H9 (cell line): ENCODE results near the gene CD244. TPM values are rescaled to one million over a fixed set of nuclear protein-coding genes. Genes with fewer than 3 reads are reported as not detected.

Experiments
- DNase-seq: peaks from one replicate; pipeline ENCODE4 v3.0.0-alpha.2; 2017
- H2AFZ ChIP-seq: one replicate; pipeline ENCODE4 v1.6.1; 2013; ENCODE audit warnings: mild to moderate bottlenecking, low read length, control low read depth, moderate library complexity
- H2AK5ac ChIP-seq: 2 replicates; pipeline ENCODE4 v1.6.1; 2013; ENCODE audit warnings: low read length, control low read depth, mixed read lengths; ENCODE audit not compliant: insufficient read length
- H2BK120ac ChIP-seq: one replicate; pipeline ENCODE4 v1.6.1; 2013; ENCODE audit warnings: low read depth, mild to moderate bottlenecking, low read length, control low read depth, inconsistent platforms; ENCODE audit not compliant: poor library complexity, severe bottlenecking
- H2BK12ac ChIP-seq: 2 replicates; pipeline ENCODE4 v1.6.1; 2013; ENCODE audit warnings: low read length, control low read depth, mixed read lengths, low read depth; ENCODE audit not compliant: insufficient read length
- H2BK15ac ChIP-seq: 2 replicates; pipeline ENCODE4 v1.6.1; 2013; ENCODE audit warnings: low read depth, low read length, control low read depth
- H2BK20ac ChIP-seq: one replicate; pipeline ENCODE4 v1.6.1; 2013; ENCODE audit warnings: low read depth, mild to moderate bottlenecking, low read length, control low read depth, inconsistent platforms; ENCODE audit not compliant: poor library complexity, severe bottlenecking
- H2BK5ac ChIP-seq: 2 replicates; pipeline ENCODE4 v1.6.1; 2013; ENCODE audit warnings: low read length, control low read depth, mixed read lengths; ENCODE audit not compliant: insufficient read length
- H3K14ac ChIP-seq: 2 replicates; pipeline ENCODE4 v1.6.1; 2013; ENCODE audit warnings: low read length, control low read depth; ENCODE audit not compliant: insufficient read depth
- H3K18ac ChIP-seq: 2 replicates; pipeline ENCODE4 v1.6.1; 2013; ENCODE audit warnings: low read depth, mild to moderate bottlenecking, mixed read lengths, low read length, control low read depth; ENCODE audit not compliant: insufficient read length
- H3K23ac ChIP-seq: 2 replicates; pipeline ENCODE4 v1.6.1; 2013; ENCODE audit warnings: low read length, control low read depth, mixed read lengths, low read depth; ENCODE audit not compliant: insufficient read length
- H3K23me2 ChIP-seq: 2 replicates; pipeline ENCODE4 v1.6.1; 2013; ENCODE audit warnings: low read depth, mild to moderate bottlenecking, mixed read lengths, low read length, control low read depth; ENCODE audit not compliant: insufficient read length, poor library complexity, severe bottlenecking
- H3K27ac ChIP-seq: 2 replicates; pipeline ENCODE4 v1.5.1; 2013; ENCODE audit warnings: low read length, control low read depth, mixed read lengths, low read depth; ENCODE audit not compliant: insufficient read length
- H3K27me3 ChIP-seq: 2 replicates; pipeline ENCODE4 v1.6.1; 2013; ENCODE audit warnings: low read length, control low read depth, inconsistent platforms; ENCODE audit not compliant: insufficient read depth
- H3K4ac ChIP-seq: 2 replicates; pipeline ENCODE4 v1.6.1; 2013; ENCODE audit warnings: low read depth, mild to moderate bottlenecking, control low read depth, inconsistent platforms, low read length, moderate library complexity
- H3K4me1 ChIP-seq: 2 replicates; pipeline ENCODE4 v1.6.1; 2013; ENCODE audit warnings: low read length, control low read depth, inconsistent platforms; ENCODE audit not compliant: insufficient read depth
- H3K4me2 ChIP-seq: 2 replicates; pipeline ENCODE4 v1.6.1; 2013; ENCODE audit warnings: low read length, control low read depth, mixed read lengths; ENCODE audit not compliant: insufficient read length, insufficient read depth
- H3K56ac ChIP-seq: 2 replicates; pipeline ENCODE4 v1.6.1; 2013; ENCODE audit warnings: low read depth, mild to moderate bottlenecking, mixed read lengths, low read length, control low read depth; ENCODE audit not compliant: insufficient read length
- H3K79me1 ChIP-seq: 2 replicates; pipeline ENCODE4 v1.6.1; 2013; ENCODE audit warnings: low read depth, mild to moderate bottlenecking, moderate library complexity, low read length, control low read depth, inconsistent platforms; ENCODE audit not compliant: insufficient read depth, poor library complexity, severe bottlenecking
- H3K79me2 ChIP-seq: 2 replicates; pipeline ENCODE4 v1.6.1; 2013; ENCODE audit warnings: low read length, control low read depth, inconsistent platforms; ENCODE audit not compliant: insufficient read depth
- H3K9ac ChIP-seq: 2 replicates; pipeline ENCODE4 v1.6.1; 2013; ENCODE audit warnings: low read length, control low read depth, mixed read lengths; ENCODE audit not compliant: insufficient read length; ENCODE audit errors: extremely low read depth
- H3K9me3 ChIP-seq: one replicate; pipeline ENCODE4 v1.6.1; 2013; ENCODE audit warnings: low read depth, low read length, inconsistent platforms; ENCODE audit not compliant: control insufficient read depth
- H3T11ph ChIP-seq: one replicate; pipeline ENCODE4 v1.6.1; 2013; ENCODE audit warnings: mild to moderate bottlenecking, low read length, control low read depth, inconsistent platforms
- H4K20me1 ChIP-seq: one replicate; pipeline ENCODE4 v1.6.1; 2013; ENCODE audit not compliant: control insufficient read depth, insufficient read length, insufficient read depth
- H4K5ac ChIP-seq: 2 replicates; pipeline ENCODE4 v1.6.1; 2013; ENCODE audit warnings: low read depth, mild to moderate bottlenecking, mixed read lengths, low read length, control low read depth; ENCODE audit not compliant: insufficient read length
- H4K8ac ChIP-seq: replicated peaks from 2 replicates; pipeline ENCODE4 v1.6.1; 2013; ENCODE audit warnings: low read length, control low read depth, mixed read lengths, low read depth; ENCODE audit not compliant: insufficient read length
- H4K91ac ChIP-seq: 2 replicates; pipeline ENCODE4 v1.6.1; 2013; ENCODE audit warnings: low read depth, mild to moderate bottlenecking, moderate library complexity, mixed read lengths, low read length, control low read depth; ENCODE audit not compliant: insufficient read length
- H3K27ac Mint-ChIP-seq, 3 experiments: 2 replicates in 2 of 3; 3 replicates in 1 of 3; pipeline ENCODE4 v1.8.0; 2020 to 2021; ENCODE audit warnings: mixed read lengths in 3 of 3, mild to moderate bottlenecking in 1 of 3, moderate library complexity in 1 of 3
- H3K27me3 Mint-ChIP-seq: 2 replicates; pipeline ENCODE4 v1.8.0; 2021; ENCODE audit warnings: low read depth, mild to moderate bottlenecking, moderate library complexity, mixed read lengths
- H3K36me3 Mint-ChIP-seq, 3 experiments: 2 replicates in 2 of 3; 3 replicates in 1 of 3; pipeline ENCODE4 v1.8.0; 2020 to 2021; ENCODE audit warnings: low read depth in 3 of 3, mixed read lengths in 3 of 3; ENCODE audit not compliant: insufficient read depth in 1 of 3
- H3K4me1 Mint-ChIP-seq, 2 experiments: 2 replicates each; pipeline ENCODE4 v1.8.0; 2020; ENCODE audit warnings: mixed read lengths in 2 of 2
- H3K4me3 Mint-ChIP-seq, 2 experiments: 2 replicates in 1 of 2; 3 replicates in 1 of 2; pipeline ENCODE4 v1.8.0; 2020 to 2021; ENCODE audit warnings: mild to moderate bottlenecking in 2 of 2, mixed read lengths in 2 of 2, moderate library complexity in 1 of 2
- H3K9me3 Mint-ChIP-seq, 2 experiments: 2 replicates in 1 of 2; 3 replicates in 1 of 2; pipeline ENCODE4 v1.8.0; 2020; ENCODE audit warnings: mild to moderate bottlenecking in 2 of 2, mixed read lengths in 2 of 2, moderate library complexity in 1 of 2
- CTCF ChIP-seq: fragments of 200-600 bp; sonication (generic); conservative IDR thresholded peaks from 3 replicates; pipeline ENCODE4 v1.8.0; 2021; ENCODE audit warnings: antibody characterized with exemption, mild to moderate bottlenecking
- WGBS: extraction: QIAGEN DNeasy Blood & Tissue Kit; methylation state at CpG from one replicate; pipeline ENCODE4 v1.1.7; 2013; ENCODE audit warnings: missing lambda C conversion rate, low lambda C conversion rate, mixed read lengths; ENCODE audit not compliant: insufficient read length; ENCODE audit errors: extremely low coverage; 5-methylcytosine and 5-hydroxymethylcytosine counted together
- total RNA-seq: library from RNA; stranded (reverse); gene quantifications from 2 replicates; pipeline ENCODE4 v1.2.1, GENCODE V29; 2021

The CD244 gene
- total RNA-seq, 1 experiment from 2014 or later, result not detected

GRCh38 chr1:160813215-160813614, 49.5 kb downstream of the CD244 start:
- Histone ChIP-seq H2BK15ac (no peak overlapping the region), H3K27me3 (no peaks in the 10 kb centered on the region), H3K9me3 (no peaks in the 10 kb centered on the region), H3K23ac (no peak overlapping the region), H4K5ac (no peak overlapping the region), H4K8ac (no peak overlapping the region), H4K20me1 (no peaks in the 10 kb centered on the region), H2BK20ac (no peak overlapping the region), H2BK5ac (no peak overlapping the region), H3K9ac (no peak overlapping the region), H2AFZ (no peak overlapping the region), H3K18ac (no peak overlapping the region), H3K27ac (no peak overlapping the region), H3K79me1 (no peaks in the 10 kb centered on the region), H3K4me1 (no peaks in the 10 kb centered on the region), H3T11ph (no peak overlapping the region), H3K14ac (no peak overlapping the region), H3K4me2 (no peak overlapping the region), H3K56ac (no peak overlapping the region), H2BK120ac (no peak overlapping the region), H4K91ac (no peak overlapping the region), H3K79me2 (no peaks in the 10 kb centered on the region), H3K4ac (no peak overlapping the region), H3K23me2 (no peaks in the 10 kb centered on the region), H2AK5ac (no peak overlapping the region), H2BK12ac (no peak overlapping the region)
- no CpG with 5 or more reads among the region's 7 CpGs for WGBS
- Mint-ChIP-seq H3K9me3 (no peaks in the 10 kb centered on the region), H3K27ac (peak overlapping the region in 1 of 3 experiments; percentile 86; a peak in 1 of 7 replicates), H3K36me3 (no peaks in the 10 kb centered on the region), H3K4me1 (peaks cover 23 to 28% of the 10 kb centered on the region in 2 experiments), H3K4me3 (no peak overlapping the region), H3K27me3 (no peaks in the 10 kb centered on the region; the same call in 1 of the 2 replicates)
- TF ChIP-seq CTCF, result no peak
- no peak for DNase-seq
